K562 (cell line): Measurements from ENCODE around the gene THBS2. TPM values are rescaled to one million over a fixed set of nuclear protein-coding genes. Genes with fewer than 3 reads are reported as not detected.

ENCODE experiments used
- BRD9 ChIP-seq: fragments of 450-650 bp; IDR thresholded peaks from 2 replicates; pipeline ENCODE4 v1.6.1; 2018; ENCODE audit warnings: low read depth; ENCODE audit not compliant: partially characterized antibody
- DMBX1 ChIP-seq: fragments of 250-450 bp; sonication (Bioruptor Pico); IDR thresholded peaks from 2 replicates; pipeline ENCODE4 v1.8.0; 2022; ENCODE audit warnings: inconsistent platforms, mild to moderate bottlenecking, moderate library complexity, borderline replicate concordance
- EP400 ChIP-seq: fragments of 450-650 bp; IDR thresholded peaks from 2 replicates; pipeline ENCODE4 v1.6.1; 2017; ENCODE audit warnings: antibody characterized with exemption, mild to moderate bottlenecking, moderate library complexity
- JUND ChIP-seq, 2 experiments: IDR thresholded peaks; 2 replicates in 1 of 2; 3 replicates in 1 of 2; pipeline ENCODE4 v1.6.1; 2011; ENCODE audit warnings: borderline replicate concordance in 2 of 2, low read depth in 2 of 2, low read length in 2 of 2, improper control_type of control experiment in 1 of 2, missing biosample characterization in 1 of 2, missing genetic modification characterization in 1 of 2, missing genetic modification reagents in 1 of 2
- L3MBTL2 ChIP-seq: fragments of 450-650 bp; IDR thresholded peaks from 2 replicates; pipeline ENCODE4 v1.6.1; 2016; ENCODE audit warnings: mild to moderate bottlenecking, moderate library complexity
- POLR2AphosphoS2 ChIP-seq: IDR thresholded peaks from 2 replicates; pipeline ENCODE4 v1.6.1; 2012; ENCODE audit warnings: low read length, improper control_type of control experiment
- SPI1 ChIP-seq: IDR thresholded peaks from 2 replicates; pipeline ENCODE4 v1.6.1; 2011; ENCODE audit warnings: low read depth, low read length, control low read depth, borderline replicate concordance
- TCF7 ChIP-seq: sonication (generic); IDR thresholded peaks from 2 replicates; pipeline ENCODE4 v1.6.1; 2016; ENCODE audit warnings: antibody characterized with exemption, borderline replicate concordance
- ZNF785 ChIP-seq: fragments of 250-450 bp; sonication (Bioruptor Pico); IDR thresholded peaks from 2 replicates; pipeline ENCODE4 v1.4.0; 2020; ENCODE audit warnings: mild to moderate bottlenecking
- polyA plus RNA-seq, 8 experiments: library from polyadenylated mRNA; depleted of rRNA in 4 of 8; stranded (reverse) in 5 of 8; unstranded in 3 of 8; fragments of >200 nt; fragmentation: Nextera tagmentation in 2 of 8; fragmentation: Illumina TruSeq in 1 of 8; extraction: Ambion mirVana in 2 of 8; extraction: Trizol in 1 of 8; gene quantifications; 2 replicates each; pipeline versions ENCODE4 v1.2.1 to v1.2.3, GENCODE V29; 2011 to 2014; ENCODE audit warnings: inconsistent platforms in 1 of 8, missing spikeins in 1 of 8
- total RNA-seq, 7 experiments: library from RNA; depleted of rRNA in 6 of 7; stranded (reverse); fragments of >200 nt in 6 of 7; fragmentation: Illumina TruSeq in 2 of 7; extraction: Trizol in 2 of 7; gene quantifications; 2 replicates each; pipeline versions ENCODE4 v1.2.1 to v1.2.3, GENCODE V29; 2011 to 2021; ENCODE audit warnings: low replicate concordance in 1 of 7
- TF ChIP-seq, protein P1 (sequence below): sonication (generic); formaldehyde crosslinking; IDR thresholded peaks from 2 replicates; pipeline ENCODE4 v1.4.0; 2020; ENCODE audit warnings: mild to moderate bottlenecking, missing genetic modification reagents
- TF ChIP-seq, protein P2 (sequence below): sonication (generic); formaldehyde crosslinking; IDR thresholded peaks from 2 replicates; pipeline ENCODE4 v1.5.0; 2020; ENCODE audit warnings: missing genetic modification reagents
- TF ChIP-seq, protein P3 (sequence below): sonication (generic); formaldehyde crosslinking; IDR thresholded peaks from 2 replicates; pipeline ENCODE4 v1.8.1; 2023; ENCODE audit warnings: mild to moderate bottlenecking, missing genetic modification reagents

The THBS2 gene
- total and polyA plus RNA-seq, 9 of the 15 experiments (the other 6 are each of a cell fraction or from before 2014, with no cell fraction given), result 0.03 to 0.11 (median 0.03) TPM; not detected in 6

DNA sequence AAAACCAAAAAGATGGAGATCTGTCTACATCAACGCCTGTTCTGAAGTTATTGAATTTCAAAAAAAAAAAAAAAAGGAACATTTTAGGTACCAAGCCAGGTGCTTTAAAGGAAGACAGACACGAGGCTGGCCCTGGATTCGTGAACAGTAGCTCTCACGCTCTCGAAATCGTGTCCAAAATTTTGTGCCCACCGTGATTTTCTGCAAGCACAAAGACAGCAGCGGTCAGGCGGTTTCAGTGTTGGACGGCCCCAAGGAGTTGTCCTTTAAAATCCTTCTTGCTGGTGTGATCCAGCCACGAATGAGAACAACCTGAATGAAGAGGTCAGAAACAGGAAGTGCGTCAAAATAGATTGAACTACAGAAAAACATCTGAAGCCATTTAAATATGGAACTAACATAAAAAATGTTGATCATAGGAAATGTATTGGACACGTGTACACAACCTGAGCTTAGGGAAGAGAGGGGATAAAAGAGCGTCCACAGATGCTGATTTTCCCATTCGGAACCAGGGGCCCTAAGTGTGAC is 78.2 kb downstream of the THBS2 start (continued):
- no peak for TF ChIP-seq TCF7
- TF ChIP-seq ZNF785, result no peak
- no peak for TF ChIP-seq POLR2AphosphoS2
- TF ChIP-seq, protein P1, sequence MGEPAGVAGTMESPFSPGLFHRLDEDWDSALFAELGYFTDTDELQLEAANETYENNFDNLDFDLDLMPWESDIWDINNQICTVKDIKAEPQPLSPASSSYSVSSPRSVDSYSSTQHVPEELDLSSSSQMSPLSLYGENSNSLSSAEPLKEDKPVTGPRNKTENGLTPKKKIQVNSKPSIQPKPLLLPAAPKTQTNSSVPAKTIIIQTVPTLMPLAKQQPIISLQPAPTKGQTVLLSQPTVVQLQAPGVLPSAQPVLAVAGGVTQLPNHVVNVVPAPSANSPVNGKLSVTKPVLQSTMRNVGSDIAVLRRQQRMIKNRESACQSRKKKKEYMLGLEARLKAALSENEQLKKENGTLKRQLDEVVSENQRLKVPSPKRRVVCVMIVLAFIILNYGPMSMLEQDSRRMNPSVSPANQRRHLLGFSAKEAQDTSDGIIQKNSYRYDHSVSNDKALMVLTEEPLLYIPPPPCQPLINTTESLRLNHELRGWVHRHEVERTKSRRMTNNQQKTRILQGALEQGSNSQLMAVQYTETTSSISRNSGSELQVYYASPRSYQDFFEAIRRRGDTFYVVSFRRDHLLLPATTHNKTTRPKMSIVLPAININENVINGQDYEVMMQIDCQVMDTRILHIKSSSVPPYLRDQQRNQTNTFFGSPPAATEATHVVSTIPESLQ, result no peak
- TF ChIP-seq, protein P2, sequence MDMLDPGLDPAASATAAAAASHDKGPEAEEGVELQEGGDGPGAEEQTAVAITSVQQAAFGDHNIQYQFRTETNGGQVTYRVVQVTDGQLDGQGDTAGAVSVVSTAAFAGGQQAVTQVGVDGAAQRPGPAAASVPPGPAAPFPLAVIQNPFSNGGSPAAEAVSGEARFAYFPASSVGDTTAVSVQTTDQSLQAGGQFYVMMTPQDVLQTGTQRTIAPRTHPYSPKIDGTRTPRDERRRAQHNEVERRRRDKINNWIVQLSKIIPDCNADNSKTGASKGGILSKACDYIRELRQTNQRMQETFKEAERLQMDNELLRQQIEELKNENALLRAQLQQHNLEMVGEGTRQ, result no peak
- TF ChIP-seq DMBX1, result 0 out of 2 replicates have a peak, but pooled peaks have one; percentile 17
- TF ChIP-seq EP400, result no peak
- TF ChIP-seq, protein P3, sequence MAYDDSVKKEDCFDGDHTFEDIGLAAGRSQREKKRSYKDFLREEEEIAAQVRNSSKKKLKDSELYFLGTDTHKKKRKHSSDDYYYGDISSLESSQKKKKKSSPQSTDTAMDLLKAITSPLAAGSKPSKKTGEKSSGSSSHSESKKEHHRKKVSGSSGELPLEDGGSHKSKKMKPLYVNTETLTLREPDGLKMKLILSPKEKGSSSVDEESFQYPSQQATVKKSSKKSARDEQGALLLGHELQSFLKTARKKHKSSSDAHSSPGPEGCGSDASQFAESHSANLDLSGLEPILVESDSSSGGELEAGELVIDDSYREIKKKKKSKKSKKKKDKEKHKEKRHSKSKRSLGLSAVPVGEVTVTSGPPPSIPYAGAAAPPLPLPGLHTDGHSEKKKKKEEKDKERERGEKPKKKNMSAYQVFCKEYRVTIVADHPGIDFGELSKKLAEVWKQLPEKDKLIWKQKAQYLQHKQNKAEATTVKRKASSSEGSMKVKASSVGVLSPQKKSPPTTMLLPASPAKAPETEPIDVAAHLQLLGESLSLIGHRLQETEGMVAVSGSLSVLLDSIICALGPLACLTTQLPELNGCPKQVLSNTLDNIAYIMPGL, result no peak
- peak; percentile 69 for TF ChIP-seq L3MBTL2
- peak; percentile 93 for TF ChIP-seq SPI1
- no peak for TF ChIP-seq JUND (IDR thresholded peaks at IDR 0.05; ENCODE audit: borderline replicate concordance, low read depth, low read length)
- no peak for TF ChIP-seq JUND (tag; IDR thresholded peaks at IDR 0.05; ENCODE audit: borderline replicate concordance, low read depth, low read length)
- no peak for TF ChIP-seq BRD9
